H9 (cell line): Measurements from ENCODE around the gene RGL1. TPM values are rescaled to one million over a fixed set of nuclear protein-coding genes. Genes with fewer than 3 reads are reported as not detected.

ENCODE experiments used
- DNase-seq: peaks from one replicate; pipeline ENCODE4 v3.0.0-alpha.2; 2017
- H2AFZ ChIP-seq: one replicate; pipeline ENCODE4 v1.6.1; 2013; ENCODE audit warnings: mild to moderate bottlenecking, low read length, control low read depth, moderate library complexity
- H2AK5ac ChIP-seq: 2 replicates; pipeline ENCODE4 v1.6.1; 2013; ENCODE audit warnings: low read length, control low read depth, mixed read lengths; ENCODE audit not compliant: insufficient read length
- H2BK120ac ChIP-seq: one replicate; pipeline ENCODE4 v1.6.1; 2013; ENCODE audit warnings: low read depth, mild to moderate bottlenecking, low read length, control low read depth, inconsistent platforms; ENCODE audit not compliant: poor library complexity, severe bottlenecking
- H2BK12ac ChIP-seq: 2 replicates; pipeline ENCODE4 v1.6.1; 2013; ENCODE audit warnings: low read length, control low read depth, mixed read lengths, low read depth; ENCODE audit not compliant: insufficient read length
- H2BK15ac ChIP-seq: 2 replicates; pipeline ENCODE4 v1.6.1; 2013; ENCODE audit warnings: low read depth, low read length, control low read depth
- H2BK20ac ChIP-seq: one replicate; pipeline ENCODE4 v1.6.1; 2013; ENCODE audit warnings: low read depth, mild to moderate bottlenecking, low read length, control low read depth, inconsistent platforms; ENCODE audit not compliant: poor library complexity, severe bottlenecking
- H2BK5ac ChIP-seq: 2 replicates; pipeline ENCODE4 v1.6.1; 2013; ENCODE audit warnings: low read length, control low read depth, mixed read lengths; ENCODE audit not compliant: insufficient read length
- H3K14ac ChIP-seq: 2 replicates; pipeline ENCODE4 v1.6.1; 2013; ENCODE audit warnings: low read length, control low read depth; ENCODE audit not compliant: insufficient read depth
- H3K18ac ChIP-seq: 2 replicates; pipeline ENCODE4 v1.6.1; 2013; ENCODE audit warnings: low read depth, mild to moderate bottlenecking, mixed read lengths, low read length, control low read depth; ENCODE audit not compliant: insufficient read length
- H3K23ac ChIP-seq: 2 replicates; pipeline ENCODE4 v1.6.1; 2013; ENCODE audit warnings: low read length, control low read depth, mixed read lengths, low read depth; ENCODE audit not compliant: insufficient read length
- H3K23me2 ChIP-seq: 2 replicates; pipeline ENCODE4 v1.6.1; 2013; ENCODE audit warnings: low read depth, mild to moderate bottlenecking, mixed read lengths, low read length, control low read depth; ENCODE audit not compliant: insufficient read length, poor library complexity, severe bottlenecking
- H3K27ac ChIP-seq: 2 replicates; pipeline ENCODE4 v1.5.1; 2013; ENCODE audit warnings: low read length, control low read depth, mixed read lengths, low read depth; ENCODE audit not compliant: insufficient read length
- H3K27me3 ChIP-seq: 2 replicates; pipeline ENCODE4 v1.6.1; 2013; ENCODE audit warnings: low read length, control low read depth, inconsistent platforms; ENCODE audit not compliant: insufficient read depth
- H3K4ac ChIP-seq: 2 replicates; pipeline ENCODE4 v1.6.1; 2013; ENCODE audit warnings: low read depth, mild to moderate bottlenecking, control low read depth, inconsistent platforms, low read length, moderate library complexity
- H3K4me1 ChIP-seq: 2 replicates; pipeline ENCODE4 v1.6.1; 2013; ENCODE audit warnings: low read length, control low read depth, inconsistent platforms; ENCODE audit not compliant: insufficient read depth
- H3K4me2 ChIP-seq: 2 replicates; pipeline ENCODE4 v1.6.1; 2013; ENCODE audit warnings: low read length, control low read depth, mixed read lengths; ENCODE audit not compliant: insufficient read length, insufficient read depth
- H3K56ac ChIP-seq: 2 replicates; pipeline ENCODE4 v1.6.1; 2013; ENCODE audit warnings: low read depth, mild to moderate bottlenecking, mixed read lengths, low read length, control low read depth; ENCODE audit not compliant: insufficient read length
- H3K79me1 ChIP-seq: 2 replicates; pipeline ENCODE4 v1.6.1; 2013; ENCODE audit warnings: low read depth, mild to moderate bottlenecking, moderate library complexity, low read length, control low read depth, inconsistent platforms; ENCODE audit not compliant: insufficient read depth, poor library complexity, severe bottlenecking
- H3K79me2 ChIP-seq: 2 replicates; pipeline ENCODE4 v1.6.1; 2013; ENCODE audit warnings: low read length, control low read depth, inconsistent platforms; ENCODE audit not compliant: insufficient read depth
- H3K9ac ChIP-seq: 2 replicates; pipeline ENCODE4 v1.6.1; 2013; ENCODE audit warnings: low read length, control low read depth, mixed read lengths; ENCODE audit not compliant: insufficient read length; ENCODE audit errors: extremely low read depth
- H3K9me3 ChIP-seq: one replicate; pipeline ENCODE4 v1.6.1; 2013; ENCODE audit warnings: low read depth, low read length, inconsistent platforms; ENCODE audit not compliant: control insufficient read depth
- H3T11ph ChIP-seq: one replicate; pipeline ENCODE4 v1.6.1; 2013; ENCODE audit warnings: mild to moderate bottlenecking, low read length, control low read depth, inconsistent platforms
- H4K20me1 ChIP-seq: one replicate; pipeline ENCODE4 v1.6.1; 2013; ENCODE audit not compliant: control insufficient read depth, insufficient read length, insufficient read depth
- H4K5ac ChIP-seq: 2 replicates; pipeline ENCODE4 v1.6.1; 2013; ENCODE audit warnings: low read depth, mild to moderate bottlenecking, mixed read lengths, low read length, control low read depth; ENCODE audit not compliant: insufficient read length
- H4K8ac ChIP-seq: replicated peaks from 2 replicates; pipeline ENCODE4 v1.6.1; 2013; ENCODE audit warnings: low read length, control low read depth, mixed read lengths, low read depth; ENCODE audit not compliant: insufficient read length
- H4K91ac ChIP-seq: 2 replicates; pipeline ENCODE4 v1.6.1; 2013; ENCODE audit warnings: low read depth, mild to moderate bottlenecking, moderate library complexity, mixed read lengths, low read length, control low read depth; ENCODE audit not compliant: insufficient read length
- H3K27ac Mint-ChIP-seq, 3 experiments: 2 replicates in 2 of 3; 3 replicates in 1 of 3; pipeline ENCODE4 v1.8.0; 2020 to 2021; ENCODE audit warnings: mixed read lengths in 3 of 3, mild to moderate bottlenecking in 1 of 3, moderate library complexity in 1 of 3
- H3K27me3 Mint-ChIP-seq: 2 replicates; pipeline ENCODE4 v1.8.0; 2021; ENCODE audit warnings: low read depth, mild to moderate bottlenecking, moderate library complexity, mixed read lengths
- H3K36me3 Mint-ChIP-seq, 3 experiments: 2 replicates in 2 of 3; 3 replicates in 1 of 3; pipeline ENCODE4 v1.8.0; 2020 to 2021; ENCODE audit warnings: low read depth in 3 of 3, mixed read lengths in 3 of 3; ENCODE audit not compliant: insufficient read depth in 1 of 3
- H3K4me1 Mint-ChIP-seq, 2 experiments: 2 replicates each; pipeline ENCODE4 v1.8.0; 2020; ENCODE audit warnings: mixed read lengths in 2 of 2
- H3K4me3 Mint-ChIP-seq, 2 experiments: 2 replicates in 1 of 2; 3 replicates in 1 of 2; pipeline ENCODE4 v1.8.0; 2020 to 2021; ENCODE audit warnings: mild to moderate bottlenecking in 2 of 2, mixed read lengths in 2 of 2, moderate library complexity in 1 of 2
- H3K9me3 Mint-ChIP-seq, 2 experiments: 2 replicates in 1 of 2; 3 replicates in 1 of 2; pipeline ENCODE4 v1.8.0; 2020; ENCODE audit warnings: mild to moderate bottlenecking in 2 of 2, mixed read lengths in 2 of 2, moderate library complexity in 1 of 2
- CTCF ChIP-seq: fragments of 200-600 bp; sonication (generic); conservative IDR thresholded peaks from 3 replicates; pipeline ENCODE4 v1.8.0; 2021; ENCODE audit warnings: antibody characterized with exemption, mild to moderate bottlenecking
- WGBS: extraction: QIAGEN DNeasy Blood & Tissue Kit; methylation state at CpG from one replicate; pipeline ENCODE4 v1.1.7; 2013; ENCODE audit warnings: missing lambda C conversion rate, low lambda C conversion rate, mixed read lengths; ENCODE audit not compliant: insufficient read length; ENCODE audit errors: extremely low coverage; 5-methylcytosine and 5-hydroxymethylcytosine counted together
- total RNA-seq: library from RNA; stranded (reverse); gene quantifications from 2 replicates; pipeline ENCODE4 v1.2.1, GENCODE V29; 2021

Gene RGL1
- total RNA-seq, 1 experiment from 2014 or later = 1.4 TPM

- H3K18ac ChIP-seq = no peak overlapping the region
- Mint-ChIP-seq H3K27me3 (no peaks in the 10 kb centered on the region), H3K36me3 (no peaks in the 10 kb centered on the region), H3K4me3 (no peak overlapping the region), H3K9me3 (no peaks in the 10 kb centered on the region), H3K27ac (no peak overlapping the region), H3K4me1 (peaks cover 10 to 12% of the 10 kb centered on the region in 2 experiments)
- no peak overlapping the region for H4K8ac ChIP-seq
- no peak overlapping the region for H2BK15ac ChIP-seq
- no peak overlapping the region for H2BK12ac ChIP-seq
- no peak for DNase-seq
- H3K56ac ChIP-seq = no peak overlapping the region
- H2AK5ac ChIP-seq = no peak overlapping the region
- H4K5ac ChIP-seq = no peak overlapping the region
- H3T11ph ChIP-seq = no peak overlapping the region
- H3K27me3 ChIP-seq = no peaks in the 10 kb centered on the region
- no peak overlapping the region for H2BK120ac ChIP-seq
- no peak overlapping the region for H3K4me2 ChIP-seq
- H3K23me2 ChIP-seq = no peaks in the 10 kb centered on the region
- no peaks in the 10 kb centered on the region for H3K79me1 ChIP-seq
- WGBS = no CpG with 5 or more reads among the region's 8 CpGs
- H2AFZ ChIP-seq = no peak overlapping the region
- no peak overlapping the region for H3K9ac ChIP-seq
- no peaks in the 10 kb centered on the region for H3K79me2 ChIP-seq
- H2BK20ac ChIP-seq = no peak overlapping the region
- TF ChIP-seq CTCF = no peak
- H4K91ac ChIP-seq = no peak overlapping the region
- H3K4me1 ChIP-seq = no peaks in the 10 kb centered on the region
- H3K9me3 ChIP-seq = no peaks in the 10 kb centered on the region
- no peak overlapping the region for H3K27ac ChIP-seq
- no peak overlapping the region for H3K23ac ChIP-seq
- H3K4ac ChIP-seq = no peak overlapping the region
- no peak overlapping the region for H3K14ac ChIP-seq
- no peak overlapping the region for H2BK5ac ChIP-seq
- no peaks in the 10 kb centered on the region for H4K20me1 ChIP-seq
Observed at GRCh38 chr1:183916574-183916973, 111.7 kb downstream of the RGL1 start.
